PFSK-1 (cell line): ENCODE data around the gene DGKI.

Experiments used
- FOXP2 ChIP-seq: optimal IDR thresholded peaks from 2 replicates; pipeline ENCODE3; 2011; ENCODE audit warnings: borderline replicate concordance, control low read depth, inconsistent platforms; ENCODE audit not compliant: insufficient read depth; ENCODE audit errors: extremely low read length, extremely low read depth
- POLR2AphosphoS5 ChIP-seq: IDR thresholded peaks from 2 replicates; pipeline ENCODE4 v1.6.1; 2012; ENCODE audit warnings: low read depth, mild to moderate bottlenecking, control low read depth, low read length, moderate library complexity
- REST ChIP-seq, 2 experiments: IDR thresholded peaks; 2 replicates each; pipeline versions ENCODE4 v1.6.1 to v1.8.0; 2011 to 2012; ENCODE audit warnings: low read depth in 2 of 2, low read length in 2 of 2, control low read depth in 1 of 2, inconsistent platforms in 1 of 2, mild to moderate bottlenecking in 1 of 2, moderate library complexity in 1 of 2; ENCODE audit not compliant: insufficient read depth in 1 of 2
- SIN3A ChIP-seq: IDR thresholded peaks from 2 replicates; pipeline ENCODE4 v1.6.1; 2012; ENCODE audit warnings: mild to moderate bottlenecking, low read length, moderate library complexity, borderline replicate concordance; ENCODE audit not compliant: insufficient read depth
- TAF1 ChIP-seq: IDR thresholded peaks from 2 replicates; pipeline ENCODE4 v1.6.1; 2012; ENCODE audit warnings: low read length, control low read depth, borderline replicate concordance; ENCODE audit not compliant: insufficient read depth

Gene DGKI

GRCh38 chr7:137603043-137603442 lies 243.7 kb downstream of the DGKI start:
- TF ChIP-seq REST (IDR thresholded peaks at IDR 0.05; ENCODE audit: insufficient read depth in 1 of 2, low read depth in 2 of 2, low read length in 2 of 2), result no peak
- no peak for TF ChIP-seq POLR2AphosphoS5

- no peak for TF ChIP-seq SIN3A
- no peak for TF ChIP-seq TAF1
- no peak for TF ChIP-seq REST (IDR thresholded peaks at IDR 0.05; ENCODE audit: insufficient read depth in 1 of 2, low read depth in 2 of 2, low read length in 2 of 2)
- TF ChIP-seq FOXP2, result no peak
- no peak for TF ChIP-seq POLR2AphosphoS5
Observed at GRCh38 chr7:137601642-137602041, 245.1 kb downstream of the DGKI start.

GRCh38 chr7:137597856-137598255 lies 248.9 kb downstream of the DGKI start:
- no peak for TF ChIP-seq POLR2AphosphoS5
- no peak for TF ChIP-seq REST (IDR thresholded peaks at IDR 0.05; ENCODE audit: insufficient read depth in 1 of 2, low read depth in 2 of 2, low read length in 2 of 2)
- no peak for TF ChIP-seq TAF1
- no peak for TF ChIP-seq FOXP2
- no peak for TF ChIP-seq SIN3A

- TF ChIP-seq TAF1 (no peak), SIN3A (no peak)
Observed at GRCh38 chr7:137593115-137593711, 253.6 kb downstream of the DGKI start.

- peak; percentile 52 for TF ChIP-seq FOXP2
- no peak for TF ChIP-seq TAF1
Observed at GRCh38 chr7:137592232-137592896, 254.4 kb downstream of the DGKI start.

- TF ChIP-seq TAF1 (no peak), POLR2AphosphoS5 (no peak), FOXP2 (no peak), REST (IDR thresholded peaks at IDR 0.05; ENCODE audit: insufficient read depth in 1 of 2, low read depth in 2 of 2, low read length in 2 of 2) (no peak), SIN3A (no peak)
Observed at GRCh38 chr7:137591421-137591837, 255.3 kb downstream of the DGKI start.
